GM23338 (cell line): Measurements from ENCODE around the gene TRAM2.

Experiments
- CREB1 ChIP-seq: fragments of 250-450 bp; sonication (Bioruptor Pico); IDR thresholded peaks from 2 replicates; pipeline ENCODE4 v1.5.0; 2020; ENCODE audit warnings: low read depth, mild to moderate bottlenecking, moderate library complexity
- CTCF ChIP-seq, 2 experiments: fragments of 200-600 bp in 1 of 2; sonication (generic) in 1 of 2; conservative IDR thresholded peaks; 2 replicates each; pipeline versions ENCODE4 v1.5.1 to v1.6.1; 2016 to 2017; ENCODE audit warnings: antibody characterized with exemption in 2 of 2, low read depth in 2 of 2, mild to moderate bottlenecking in 2 of 2, moderate library complexity in 1 of 2
- ETS1 ChIP-seq: IDR thresholded peaks from 2 replicates; pipeline ENCODE4 v1.6.1; 2016; ENCODE audit warnings: antibody characterized with exemption
- EZH2 ChIP-seq: fragments of 200-600 bp; sonication (generic); IDR thresholded peaks from one replicate; pipeline ENCODE4 v1.8.0; 2017; ENCODE audit warnings: antibody characterized with exemption, mild to moderate bottlenecking, low read depth; ENCODE audit not compliant: unreplicated experiment
- EZH2phosphoT487 ChIP-seq: fragments of 200-600 bp; sonication (generic); IDR thresholded peaks from one replicate; pipeline ENCODE4 v1.8.1; 2018; ENCODE audit warnings: antibody characterized with exemption; ENCODE audit not compliant: unreplicated experiment
- JUNB ChIP-seq: IDR thresholded peaks from one replicate; pipeline ENCODE4 v1.6.1; 2016; ENCODE audit warnings: antibody characterized with exemption; ENCODE audit not compliant: unreplicated experiment
- NANOG ChIP-seq: IDR thresholded peaks from 2 replicates; pipeline ENCODE4 v1.6.1; 2016; ENCODE audit warnings: antibody characterized with exemption, borderline replicate concordance
- POLR2AphosphoS5 ChIP-seq: IDR thresholded peaks from 2 replicates; pipeline ENCODE4 v1.6.1; 2016; ENCODE audit warnings: antibody characterized with exemption, low read depth
- REST ChIP-seq: IDR thresholded peaks from one replicate; pipeline ENCODE4 v1.6.1; 2018; ENCODE audit warnings: antibody characterized with exemption; ENCODE audit not compliant: unreplicated experiment
- STAT1 ChIP-seq: IDR thresholded peaks from one replicate; pipeline ENCODE4 v1.6.1; 2016; ENCODE audit warnings: antibody characterized with exemption; ENCODE audit not compliant: unreplicated experiment
- ZNF114 ChIP-seq: fragments of 250-450 bp; sonication (Bioruptor Pico); IDR thresholded peaks from 2 replicates; pipeline ENCODE4 v1.5.0; 2020; ENCODE audit warnings: mild to moderate bottlenecking, moderate library complexity
- ZNF331 ChIP-seq: fragments of 250-450 bp; sonication (Bioruptor Pico); IDR thresholded peaks from 2 replicates; pipeline ENCODE4 v1.5.0; 2020; ENCODE audit warnings: low read depth, mild to moderate bottlenecking, moderate library complexity
- ZNF462 ChIP-seq: fragments of 250-450 bp; sonication (Bioruptor Pico); IDR thresholded peaks from 2 replicates; pipeline ENCODE4 v1.5.0; 2020; ENCODE audit warnings: mild to moderate bottlenecking, moderate library complexity

GRCh38 chr6:52514514-52514913 is 62.3 kb downstream of the TRAM2 start:
- no peak for TF ChIP-seq CTCF (conservative IDR thresholded peaks at IDR 0.05; ENCODE audit: low read depth in 2 of 2)
- TF ChIP-seq CREB1 (CRISPR knock-in tag) = no peak
- no peak for TF ChIP-seq EZH2
- TF ChIP-seq REST = no peak
- no peak for TF ChIP-seq POLR2AphosphoS5
- no peak for TF ChIP-seq STAT1
- TF ChIP-seq EZH2phosphoT487 = no peak
- TF ChIP-seq ETS1 = no peak
- no peak for TF ChIP-seq NANOG
- no peak for TF ChIP-seq ZNF114
- no peak for TF ChIP-seq ZNF331 (CRISPR knock-in tag)
- no peak for TF ChIP-seq JUNB
- no peak for TF ChIP-seq ZNF462 (CRISPR knock-in tag)
